Measurements from ENCODE around the gene LGALS7B. TPM values are rescaled to one million over a fixed set of nuclear protein-coding genes. Genes with fewer than 3 reads are reported as not detected.

The LGALS7B gene
- total and polyA plus RNA-seq, 2 donors (not counting 1 experiment from before 2014, with no cell fraction given) = not detected

Small RNA genes lying within 50 kb of the gene (small RNA-seq; reads per million reads assigned to genes)
- gene RNU6-140P (ENCODE audit: insufficient read length, low read depth, low replicate concordance) = not detected

Other genes starting within 250 kb of the LGALS7B start
- gene MAP4K1, start 171.2 kb upstream of the LGALS7B start, total RNA-seq = 397 and 415 TPM in 2 replicates
- 232 and 291 TPM in 2 replicates for gene MAP4K1, start 171.2 kb upstream of the LGALS7B start, polyA plus RNA-seq
- gene EIF3K, start 170.0 kb upstream of the LGALS7B start, total RNA-seq = 284 and 295 TPM in 2 replicates
- 773 and 841 TPM in 2 replicates for gene EIF3K, start 170.0 kb upstream of the LGALS7B start, polyA plus RNA-seq
- 154 and 164 TPM in 2 replicates for gene ACTN4, start 141.6 kb upstream of the LGALS7B start, total RNA-seq
- 80.5 and 108 TPM in 2 replicates for gene ACTN4, start 141.6 kb upstream of the LGALS7B start, polyA plus RNA-seq
- gene CAPN12, start 44.7 kb upstream of the LGALS7B start, total RNA-seq = 28.6 TPM in 2 replicates
- 50.5 and 104 TPM in 2 replicates for gene CAPN12, start 44.7 kb upstream of the LGALS7B start, polyA plus RNA-seq
- gene LGALS7, start 15.7 kb upstream of the LGALS7B start, total RNA-seq = not detected in 2 replicates
- gene LGALS7, start 15.7 kb upstream of the LGALS7B start, polyA plus RNA-seq = not detected in 2 replicates
- gene LGALS4, start 23.7 kb downstream of the LGALS7B start, total RNA-seq = 6.9 and 8.4 TPM in 2 replicates
- 5.2 and 5.4 TPM in 2 replicates for gene LGALS4, start 23.7 kb downstream of the LGALS7B start, polyA plus RNA-seq
- gene ECH1, start 42.6 kb downstream of the LGALS7B start, total RNA-seq = 133 and 151 TPM in 2 replicates
- gene ECH1, start 42.6 kb downstream of the LGALS7B start, polyA plus RNA-seq = 111 and 144 TPM in 2 replicates
- gene HNRNPL, start 60.8 kb downstream of the LGALS7B start, total RNA-seq = 397 and 418 TPM in 2 replicates
- 292 and 444 TPM in 2 replicates for gene HNRNPL, start 60.8 kb downstream of the LGALS7B start, polyA plus RNA-seq
- 66.2 and 67.0 TPM in 2 replicates for gene RINL, start 89.1 kb downstream of the LGALS7B start, total RNA-seq
- gene RINL, start 89.1 kb downstream of the LGALS7B start, polyA plus RNA-seq = 66.2 and 113 TPM in 2 replicates
- 41.8 and 42.4 TPM in 2 replicates for gene SIRT2, start 110.4 kb downstream of the LGALS7B start, total RNA-seq
- 57.1 and 65.9 TPM in 2 replicates for gene SIRT2, start 110.4 kb downstream of the LGALS7B start, polyA plus RNA-seq
- 30.3 and 31.5 TPM in 2 replicates for gene NFKBIB, start 110.8 kb downstream of the LGALS7B start, total RNA-seq
- gene NFKBIB, start 110.8 kb downstream of the LGALS7B start, polyA plus RNA-seq = 54.4 and 117 TPM in 2 replicates
- gene CCER2, start 123.0 kb downstream of the LGALS7B start, total RNA-seq = 0.39 and 1.4 TPM in 2 replicates
- 2.2 and 3.2 TPM in 2 replicates for gene CCER2, start 123.0 kb downstream of the LGALS7B start, polyA plus RNA-seq
- 32.0 and 38.1 TPM in 2 replicates for gene SARS2, start 141.6 kb downstream of the LGALS7B start, total RNA-seq
- 61.3 and 65.9 TPM in 2 replicates for gene SARS2, start 141.6 kb downstream of the LGALS7B start, polyA plus RNA-seq
- 27.0 and 29.2 TPM in 2 replicates for gene MRPS12, start 141.7 kb downstream of the LGALS7B start, total RNA-seq
- gene MRPS12, start 141.7 kb downstream of the LGALS7B start, polyA plus RNA-seq = 21.2 and 30.3 TPM in 2 replicates
- gene FBXO17, start 186.5 kb downstream of the LGALS7B start, total RNA-seq = not detected in 2 replicates
- gene FBXO17, start 186.5 kb downstream of the LGALS7B start, polyA plus RNA-seq = not detected in 2 replicates
- gene FBXO27, start 243.3 kb downstream of the LGALS7B start, total RNA-seq = 0.12 TPM in 1 of 2 replicates, not detected in the other
- 0.18 and 0.33 TPM in 2 replicates for gene FBXO27, start 243.3 kb downstream of the LGALS7B start, polyA plus RNA-seq

Measured in B cell (primary cell).